ENCODE measurements around the gene RAB19.
A peak's percentile ranks its signal among the peaks of the same experiment; 100 is the strongest.

The RAB19 gene

GRCh38 chr7:140454657-140455015 lies 50.8 kb downstream of the RAB19 start:
- no peak for DNase-seq

- DNase-seq: no peak
Measured at GRCh38 chr7:140455743-140456142, 51.9 kb downstream of the RAB19 start.

- no peak for DNase-seq
Measured at GRCh38 chr7:140456551-140457051, 52.7 kb downstream of the RAB19 start.

- no peak for DNase-seq
Measured at GRCh38 chr7:140458201-140458600, 54.3 kb downstream of the RAB19 start.

GRCh38 chr7:140458916-140459315 lies 55.1 kb downstream of the RAB19 start:
- DNase-seq: no peak

GRCh38 chr7:140463111-140463510 lies 59.3 kb downstream of the RAB19 start:
- DNase-seq: no peak

GRCh38 chr7:140475747-140476333 lies 72.0 kb downstream of the RAB19 start:
- peak; percentile 54 for DNase-seq

- no peak for DNase-seq
Measured at GRCh38 chr7:140476698-140477261, 72.9 kb downstream of the RAB19 start.

Measured in DMS153 (cell line).